ENCODE data around the gene CPZ. TPM values are rescaled to one million over a fixed set of nuclear protein-coding genes. Genes with fewer than 3 reads are reported as not detected.

CPZ gene
- total RNA-seq, result not detected

GRCh38 chr4:8592366-8593263, at the start of gene CPZ:
Gene CPZ, plus strand, starts transcription at chr4:8592765. Its CDS starts 69 bp downstream, at chr4:8592834.
- Mint-ChIP-seq H3K27ac (no peak within 1 kb of the TSS), H3K36me3 (ENCODE audit: low read depth) (no peaks in the 10 kb centered on the region), H3K4me3 (no peak within 1 kb of the TSS), H3K9me3 (ENCODE audit: low read depth) (no peaks in the 10 kb centered on the region), H3K27me3 (peaks cover 19% of the 10 kb centered on the region), H3K4me1 (no peaks in the 10 kb centered on the region)
- intact Hi-C loops (cut with DNase I, micrococcal nuclease), result loop anchor here in 1 of 2 experiments (5.0 kb wide), 1 partner anchor 350 kb away; no protein-coding TSS in a partner anchor
- ATAC-seq (no peak), DNase-seq (no peak)
- POLR2A ChIA-PET, result no interaction called here
- CTCF ChIA-PET, result interaction anchor here (0.5 to 1.2 kb wide), 3 partner anchors 9 to 139 kb away, joined by 3 to 4 read pairs (median 4); no protein-coding TSS in a partner anchor

DNA sequence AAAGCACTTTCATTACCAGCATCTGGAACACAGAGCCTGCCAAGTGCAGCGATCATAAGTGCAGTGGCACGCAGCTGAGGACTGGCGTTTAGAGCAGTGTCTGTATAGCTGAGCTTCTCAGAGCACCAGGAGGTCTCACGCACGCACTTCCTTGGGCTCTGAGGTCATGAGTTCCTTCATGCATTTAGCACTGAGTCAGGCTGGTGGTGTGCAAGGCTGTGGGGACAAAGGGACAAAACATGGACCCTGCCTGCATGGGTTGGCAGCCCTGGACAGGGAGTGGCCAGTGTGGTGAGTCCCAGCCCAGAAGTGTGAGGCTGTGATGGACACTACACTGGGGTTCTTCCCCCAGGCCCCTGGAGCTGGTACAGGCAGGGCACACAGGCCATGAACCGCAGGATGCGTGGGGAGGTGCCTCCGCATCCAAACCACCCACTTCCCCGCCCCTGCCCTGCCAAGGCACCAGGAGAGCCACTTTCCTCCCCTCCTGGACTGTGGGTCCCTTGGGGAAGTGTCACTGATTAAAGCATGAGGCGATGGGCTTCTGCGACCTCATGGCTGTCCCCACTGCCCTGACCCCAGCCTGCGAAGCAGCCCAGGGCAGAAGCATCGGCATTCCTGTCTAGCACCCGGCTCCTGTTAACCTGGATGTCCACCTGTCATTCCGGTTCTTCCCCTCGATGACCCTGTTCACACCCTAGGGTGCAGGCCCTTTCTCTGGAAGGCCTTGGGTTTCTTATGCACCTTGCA, 49.6 kb upstream of the CPZ start:
- Mint-ChIP-seq H3K36me3 (ENCODE audit: low read depth) (no peaks in the 10 kb centered on the region), H3K4me3 (no peak overlapping the region), H3K4me1 (peaks cover 13% of the 10 kb centered on the region), H3K27me3 (no peaks in the 10 kb centered on the region), H3K27ac (no peak overlapping the region), H3K9me3 (ENCODE audit: low read depth) (no peaks in the 10 kb centered on the region)
- no peak for ATAC-seq
- ChIA-PET POLR2A (no interaction called here), CTCF (no interaction called here)
- DNase-seq, result no peak
- intact Hi-C loops (cut with DNase I, micrococcal nuclease), result no loop called here

DNA sequence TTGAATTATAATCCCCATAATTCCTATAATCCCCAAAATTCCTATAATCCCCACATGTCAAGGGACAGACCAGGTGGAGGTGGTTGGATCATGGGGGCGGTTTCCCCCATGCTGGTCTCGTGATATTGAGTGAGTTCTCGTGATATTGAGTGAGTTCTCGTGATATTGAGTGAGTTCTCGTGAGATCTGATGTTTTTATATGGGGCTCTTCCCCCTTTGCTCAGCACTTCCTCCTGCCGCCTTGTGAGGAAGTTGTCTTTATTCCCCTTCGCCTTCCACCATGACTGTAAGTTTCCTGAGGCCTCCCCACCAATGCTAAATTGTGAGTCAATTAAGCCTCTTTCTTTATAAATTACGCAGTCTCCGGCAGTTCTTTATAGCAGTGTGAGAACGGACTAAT, 48.9 kb upstream of the CPZ start:
- Mint-ChIP-seq H3K4me1 (peaks cover 13% of the 10 kb centered on the region), H3K4me3 (no peak overlapping the region), H3K27ac (no peak overlapping the region), H3K9me3 (ENCODE audit: low read depth) (no peaks in the 10 kb centered on the region), H3K27me3 (no peaks in the 10 kb centered on the region), H3K36me3 (ENCODE audit: low read depth) (no peaks in the 10 kb centered on the region)
- CTCF ChIA-PET, result no interaction called here
- POLR2A ChIA-PET, result no interaction called here
- ATAC-seq (no peak), DNase-seq (no peak)
- intact Hi-C loops (cut with DNase I, micrococcal nuclease), result no loop called here

- H3K27me3 Mint-ChIP-seq, result no peaks in the 10 kb centered on the region
- intact Hi-C loops (cut with DNase I, micrococcal nuclease), result no loop called here
- DNase-seq (no peak), ATAC-seq (no peak)
- POLR2A ChIA-PET, result no interaction called here
- no peak overlapping the region for H3K27ac Mint-ChIP-seq
- no peak overlapping the region for H3K4me3 Mint-ChIP-seq
- H3K36me3 Mint-ChIP-seq (ENCODE audit: low read depth), result no peaks in the 10 kb centered on the region
- CTCF ChIA-PET, result interaction anchor here (1.0 kb wide), 1 partner anchor 75 kb away, joined by 3 read pairs; no protein-coding TSS in a partner anchor
- no peaks in the 10 kb centered on the region for H3K9me3 Mint-ChIP-seq (ENCODE audit: low read depth)
- H3K4me1 Mint-ChIP-seq, result peaks cover 11% of the 10 kb centered on the region
Measured at GRCh38 chr4:8544282-8544681, 48.3 kb upstream of the CPZ start.

DNA sequence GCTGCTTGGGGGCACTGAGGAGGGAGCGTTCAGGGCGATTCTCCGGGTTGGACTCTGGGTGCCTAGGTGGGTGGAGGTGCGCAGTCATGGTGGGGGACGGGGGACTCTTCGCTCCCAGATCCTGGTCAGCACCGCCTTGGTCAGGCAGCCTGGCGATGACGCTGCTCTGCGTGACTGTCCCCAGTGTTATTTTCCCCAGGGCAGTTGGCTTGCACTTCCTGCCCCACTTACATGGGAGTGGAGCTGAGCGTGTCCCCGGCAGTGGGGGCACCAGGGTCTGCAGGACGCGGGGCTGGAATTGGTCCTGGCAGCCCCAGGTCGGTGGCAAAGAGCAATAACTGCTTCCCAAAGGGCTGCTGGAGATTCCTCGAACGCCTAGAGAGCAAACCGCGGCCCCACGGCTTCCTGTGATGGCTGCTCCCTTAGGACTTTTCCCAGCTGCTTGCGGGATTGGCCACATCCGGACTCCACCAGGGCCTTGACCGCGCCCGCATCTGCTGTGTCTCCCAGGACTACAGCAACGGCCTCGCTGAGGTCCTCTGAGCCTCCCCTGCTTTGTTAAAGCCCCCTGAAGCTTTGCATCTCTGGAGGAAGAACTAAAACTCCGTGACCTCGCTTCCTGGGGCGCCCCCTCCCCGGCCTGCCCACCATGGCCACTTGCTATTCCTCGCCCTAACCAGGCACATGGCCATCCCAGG, 47.7 kb upstream of the CPZ start:
- H3K27me3 Mint-ChIP-seq, result no peaks in the 10 kb centered on the region
- H3K36me3 Mint-ChIP-seq (ENCODE audit: low read depth), result no peaks in the 10 kb centered on the region
- no peak overlapping the region for H3K4me3 Mint-ChIP-seq
- CTCF ChIA-PET, result interaction anchor here (1.0 kb wide), 1 partner anchor 75 kb away, joined by 3 read pairs; no protein-coding TSS in a partner anchor
- ATAC-seq, result no peak
- intact Hi-C loops (cut with DNase I, micrococcal nuclease), result no loop called here
- no peak overlapping the region for H3K27ac Mint-ChIP-seq
- peaks cover 5% of the 10 kb centered on the region for H3K4me1 Mint-ChIP-seq
- POLR2A ChIA-PET, result no interaction called here
- no peak for DNase-seq
- no peaks in the 10 kb centered on the region for H3K9me3 Mint-ChIP-seq (ENCODE audit: low read depth)

DNA sequence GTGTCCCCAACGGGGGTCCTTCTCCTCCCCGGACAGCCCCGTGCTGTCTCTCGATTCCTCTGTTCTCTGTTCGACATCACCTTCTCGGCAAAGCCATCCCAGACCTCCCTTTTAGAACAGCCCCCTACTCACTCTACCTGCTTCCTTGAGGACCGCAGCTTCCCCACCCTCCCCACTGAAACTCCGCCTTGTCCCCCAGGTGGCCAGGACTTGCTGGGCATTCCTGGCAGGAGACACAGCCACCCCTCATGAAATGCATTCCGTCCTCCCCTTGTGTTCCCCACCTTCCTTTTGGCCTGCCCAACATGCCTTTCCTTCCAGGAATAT, 47.2 kb upstream of the CPZ start:
- ChIA-PET CTCF (no interaction called here), POLR2A (no interaction called here)
- Mint-ChIP-seq H3K4me3 (no peak overlapping the region), H3K36me3 (ENCODE audit: low read depth) (no peaks in the 10 kb centered on the region), H3K27me3 (no peaks in the 10 kb centered on the region), H3K9me3 (ENCODE audit: low read depth) (no peaks in the 10 kb centered on the region), H3K4me1 (no peaks in the 10 kb centered on the region), H3K27ac (no peak overlapping the region)
- DNase-seq (no peak), ATAC-seq (no peak)
- intact Hi-C loops (cut with DNase I, micrococcal nuclease), result no loop called here

GRCh38 chr4:8546766-8547107, 45.8 kb upstream of the CPZ start:
- Mint-ChIP-seq H3K9me3 (ENCODE audit: low read depth) (no peaks in the 10 kb centered on the region), H3K27ac (no peak overlapping the region), H3K4me1 (no peaks in the 10 kb centered on the region), H3K36me3 (ENCODE audit: low read depth) (no peaks in the 10 kb centered on the region), H3K4me3 (no peak overlapping the region), H3K27me3 (no peaks in the 10 kb centered on the region)
- DNase-seq (no peak), ATAC-seq (no peak)
- CTCF ChIA-PET, result interaction anchor here (0.7 kb wide), 1 partner anchor 79 kb away, joined by 3 read pairs; no protein-coding TSS in a partner anchor
- POLR2A ChIA-PET, result no interaction called here
- intact Hi-C loops (cut with DNase I, micrococcal nuclease), result loop anchor here (1.0 to 2.0 kb wide), 4 partner anchors 78 to 304 kb away; no protein-coding TSS in a partner anchor

DNA sequence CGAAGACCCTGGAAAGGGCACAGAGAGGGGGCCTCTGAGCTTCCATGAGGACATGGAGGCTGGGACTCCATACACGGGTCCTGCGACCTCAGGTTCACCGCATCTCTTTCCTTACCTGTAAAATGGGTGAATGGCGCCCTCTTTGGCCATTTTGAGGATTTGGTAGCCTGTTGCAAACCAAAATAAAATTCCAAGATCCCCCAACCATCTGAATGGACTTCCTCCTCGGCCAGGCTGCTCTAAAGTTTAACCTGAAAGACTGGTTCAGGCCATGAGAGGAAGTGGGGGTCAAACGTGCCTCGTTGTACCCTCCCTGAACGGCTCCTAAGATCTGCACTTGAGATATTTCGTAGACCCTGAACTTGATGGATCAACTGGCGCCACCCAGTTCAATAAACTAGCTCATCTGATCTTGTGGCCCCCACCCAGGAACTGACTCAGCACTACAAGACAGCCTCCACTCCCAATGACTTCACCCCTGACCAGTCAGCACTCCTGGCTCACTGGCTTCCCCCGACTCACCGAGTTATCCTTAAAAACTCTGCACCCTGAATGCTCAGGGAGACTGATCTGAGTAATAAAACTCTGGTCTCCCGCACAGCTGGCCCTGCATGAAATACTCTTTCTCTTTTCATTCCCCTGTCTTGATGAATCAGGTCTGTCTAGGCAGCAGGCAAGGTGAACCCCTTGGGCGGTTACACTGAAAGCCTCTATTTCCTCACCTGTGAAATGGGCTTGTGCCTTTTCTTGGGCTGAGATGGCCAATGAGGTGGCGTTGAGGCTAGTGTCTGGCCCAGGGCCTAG, 45.3 kb upstream of the CPZ start:
- no peaks in the 10 kb centered on the region for H3K9me3 Mint-ChIP-seq (ENCODE audit: low read depth)
- H3K36me3 Mint-ChIP-seq (ENCODE audit: low read depth), result no peaks in the 10 kb centered on the region
- no peak overlapping the region for H3K27ac Mint-ChIP-seq
- no peaks in the 10 kb centered on the region for H3K4me1 Mint-ChIP-seq
- POLR2A ChIA-PET, result no interaction called here
- H3K27me3 Mint-ChIP-seq, result no peaks in the 10 kb centered on the region
- intact Hi-C loops (cut with DNase I, micrococcal nuclease), result loop anchor here (1.0 to 2.0 kb wide), 4 partner anchors 79 to 305 kb away; no protein-coding TSS in a partner anchor
- no peak overlapping the region for H3K4me3 Mint-ChIP-seq
- ATAC-seq, result peak; percentile 47
- peak; percentile 42 for DNase-seq
- CTCF ChIA-PET, result interaction anchor here (0.6 to 1.0 kb wide), 4 partner anchors 19 to 1046 kb away, joined by 3 read pairs; no protein-coding TSS in a partner anchor

GRCh38 chr4:8547912-8548730, 44.4 kb upstream of the CPZ start:
- H3K4me1 Mint-ChIP-seq, result no peaks in the 10 kb centered on the region
- DNase-seq (no peak), ATAC-seq (no peak)
- no peak overlapping the region for H3K4me3 Mint-ChIP-seq
- no peaks in the 10 kb centered on the region for H3K27me3 Mint-ChIP-seq
- H3K36me3 Mint-ChIP-seq (ENCODE audit: low read depth), result no peaks in the 10 kb centered on the region
- no peaks in the 10 kb centered on the region for H3K9me3 Mint-ChIP-seq (ENCODE audit: low read depth)
- POLR2A ChIA-PET, result no interaction called here
- intact Hi-C loops (cut with DNase I, micrococcal nuclease), result loop anchor here (1.0 to 2.0 kb wide), 4 partner anchors 79 to 305 kb away; no protein-coding TSS in a partner anchor
- H3K27ac Mint-ChIP-seq, result no peak overlapping the region
- CTCF ChIA-PET, result interaction anchor here (0.6 to 1.0 kb wide), 3 partner anchors 19 to 1047 kb away, joined by 3 read pairs; no protein-coding TSS in a partner anchor

DNA sequence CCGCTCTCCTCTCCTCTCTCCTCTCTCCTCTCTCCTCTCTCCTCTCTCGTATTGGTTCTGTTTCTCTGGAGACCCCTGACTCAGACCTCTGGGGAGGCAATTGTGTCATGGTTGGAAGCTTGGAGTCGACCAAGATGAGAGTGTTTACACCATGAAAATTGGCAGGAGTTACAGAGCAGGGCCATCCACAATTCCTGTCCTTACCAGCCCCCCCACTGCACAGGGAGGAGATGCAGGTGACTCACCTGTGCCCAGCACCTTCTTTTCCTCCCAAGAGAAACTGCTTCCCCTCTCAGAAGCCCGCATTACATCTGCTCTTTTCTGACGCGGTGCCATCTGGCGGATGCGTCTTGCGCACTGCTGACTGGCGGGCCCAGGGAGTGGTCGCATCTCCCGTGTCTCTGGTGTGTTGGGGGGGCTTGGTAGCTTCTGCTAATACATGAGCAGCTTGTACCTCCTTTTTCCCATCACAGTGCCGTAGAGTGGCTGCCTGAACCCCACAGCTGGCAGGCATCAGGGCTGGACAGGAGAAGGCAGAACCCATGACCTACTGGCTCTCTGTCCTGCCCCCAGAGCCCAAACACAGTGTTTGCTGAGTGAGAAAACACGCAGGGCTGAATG, 43.7 kb upstream of the CPZ start:
- no peak for DNase-seq
- no peak for ATAC-seq
- H3K4me3 Mint-ChIP-seq, result no peak overlapping the region
- POLR2A ChIA-PET, result no interaction called here
- no peaks in the 10 kb centered on the region for H3K4me1 Mint-ChIP-seq
- intact Hi-C loops (cut with DNase I, micrococcal nuclease), result no loop called here
- no peaks in the 10 kb centered on the region for H3K36me3 Mint-ChIP-seq (ENCODE audit: low read depth)
- no peaks in the 10 kb centered on the region for H3K27me3 Mint-ChIP-seq
- no peaks in the 10 kb centered on the region for H3K9me3 Mint-ChIP-seq (ENCODE audit: low read depth)
- no peak overlapping the region for H3K27ac Mint-ChIP-seq
- CTCF ChIA-PET, result interaction anchor here (0.6 to 1.1 kb wide), 2 partner anchors 80 to 320 kb away, joined by 4 read pairs; no protein-coding TSS in a partner anchor

All from activated CD4-positive, alpha-beta T cell treated with anti-CD3 and anti-CD28 coated beads for 36 hours (primary cell).